Body of pancreas (tissue), 4 donors: ENCODE results near the gene NXPH3. TPM values are rescaled to one million over a fixed set of nuclear protein-coding genes. Genes with fewer than 3 reads are reported as not detected.

Source experiments
- ATAC-seq: fragments of 150-250 bp; one replicate; pipeline ENCODE4 v1.9.1; 2016
- DNase-seq, 4 donors: peaks; one replicate each; pipeline ENCODE4 v3.0.0-alpha.2; 2019
- H3K27ac ChIP-seq, 4 donors: fragments of 200-600 bp; sonication (generic); 1 replicate in 3 of 4; 2 replicates in 1 of 4; pipeline versions ENCODE4 v1.5.1 to v1.6.1; 2016 to 2019; ENCODE audit warnings: mild to moderate bottlenecking in 1 of 4, mixed read lengths in 1 of 4, moderate library complexity in 1 of 4
- H3K27me3 ChIP-seq, 2 donors: fragments of 200-600 bp; sonication (generic); one replicate each; pipeline ENCODE4 v1.6.0; 2016; ENCODE audit warnings: mild to moderate bottlenecking in 1 of 2
- H3K36me3 ChIP-seq, 2 donors: fragments of 200-600 bp; sonication (generic); replicated peaks in 1 of 2; 2 replicates each; pipeline ENCODE4 v1.5.1; 2016; ENCODE audit warnings: low read depth in 2 of 2; ENCODE audit not compliant: insufficient read depth in 1 of 2
- H3K4me1 ChIP-seq: fragments of 200-600 bp; sonication (generic); one replicate; pipeline ENCODE4 v1.6.0; 2016
- H3K4me3 ChIP-seq, 2 donors: fragments of 200-600 bp; sonication (generic); 1 replicate in 1 of 2; 2 replicates in 1 of 2; pipeline ENCODE4 v1.5.1; 2016 to 2019
- H3K9me3 ChIP-seq, 3 donors: fragments of 200-600 bp; sonication (generic); 1 replicate in 2 of 3; 2 replicates in 1 of 3; pipeline ENCODE4 v1.5.1; 2016
- CTCF ChIP-seq, 7 experiments: fragments of 450-650 bp in 4 of 7; fragments of 200-600 bp in 3 of 7; sonication (generic) in 3 of 7; IDR thresholded peaks; one replicate each; pipeline ENCODE4 v1.5.1; 2016 to 2019; ENCODE audit warnings: antibody characterized with exemption in 7 of 7
- POLR2A ChIP-seq, 3 donors: fragments of 450-650 bp; IDR thresholded peaks; one replicate each; pipeline ENCODE4 v1.6.1; 2016; ENCODE audit warnings: antibody characterized with exemption in 3 of 3, mild to moderate bottlenecking in 2 of 3
- WGBS, 2 donors: methylation state at CpG; one replicate each; pipeline ENCODE4 v1.1.5; 2017; 5-methylcytosine and 5-hydroxymethylcytosine counted together
- intact Hi-C: fragments of 100-400 bp; cut with DNase I; formaldehyde crosslinking; loops from one replicate; pipeline ENCODE4 v1.15.1; 2023
- total RNA-seq, 2 donors: library from RNA; depleted of rRNA; stranded (reverse); fragments of >200 nt; gene quantifications; one replicate each; pipeline ENCODE4 v1.1.0, GENCODE V29; 2016

The NXPH3 gene
- total RNA-seq, 2 donors from 2014 or later, result 0.78 to 0.99 TPM

DNA sequence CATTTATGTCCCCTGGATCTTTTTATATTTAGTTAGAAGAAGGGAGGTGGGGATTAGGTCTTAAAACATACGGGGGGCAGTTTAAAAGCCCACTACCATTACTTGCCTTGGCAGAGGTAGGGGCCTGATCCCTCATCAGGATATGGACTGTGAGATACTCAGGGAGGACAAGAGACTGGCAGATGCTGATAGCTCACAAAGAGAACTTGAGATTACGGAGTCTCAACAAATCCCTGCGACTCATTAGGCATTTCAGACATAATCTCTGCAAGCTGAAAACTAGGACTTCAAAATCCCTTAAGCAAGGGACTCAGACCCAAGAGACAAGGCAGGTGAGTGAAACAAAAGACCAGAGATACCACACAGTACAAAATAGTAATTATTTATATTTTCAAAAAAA, 23.2 kb downstream of the NXPH3 start:
- Histone ChIP-seq H3K4me3 (no peak overlapping the region), H3K4me1 (no peaks in the 10 kb centered on the region), H3K36me3 (peaks cover 0 to 26% of the 10 kb centered on the region in 2 donors), H3K9me3 (no peaks in the 10 kb centered on the region), H3K27ac (no peak overlapping the region), H3K27me3 (no peaks in the 10 kb centered on the region)
- no peak for ATAC-seq
- TF ChIP-seq CTCF (IDR thresholded peaks at IDR 0.05) (no peak), POLR2A (IDR thresholded peaks at IDR 0.05) (no peak)
- WGBS, 2 donors, result 95 to 97% methylated on average over 3 of the region's 3 CpGs
- intact Hi-C loops, result no loop called here
- DNase-seq, result no peak

DNA sequence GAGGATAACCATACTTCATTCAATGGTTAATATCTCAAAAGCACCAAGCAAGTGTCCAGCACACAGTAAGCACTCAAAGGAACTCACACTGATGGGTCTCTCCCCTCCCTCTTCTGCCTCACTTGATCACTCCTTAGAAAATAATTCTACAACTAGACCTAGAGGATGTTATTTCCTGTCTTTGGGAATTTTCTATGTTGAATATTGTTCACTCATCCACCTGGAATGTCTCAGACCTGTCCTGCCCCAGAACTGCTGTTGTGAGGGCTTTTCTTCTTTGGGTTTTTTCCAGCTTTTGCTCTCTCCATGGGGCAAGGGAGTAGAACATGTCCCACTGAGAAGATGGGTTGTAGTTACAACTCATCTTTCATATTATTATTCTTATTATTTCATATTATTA, 25.3 kb downstream of the NXPH3 start:
- Histone ChIP-seq H3K9me3 (no peaks in the 10 kb centered on the region), H3K4me3 (no peak overlapping the region), H3K36me3 (peaks cover 4 to 31% of the 10 kb centered on the region in 2 donors), H3K4me1 (no peaks in the 10 kb centered on the region), H3K27me3 (no peaks in the 10 kb centered on the region), H3K27ac (no peak overlapping the region)
- TF ChIP-seq CTCF (IDR thresholded peaks at IDR 0.05), result no peak
- TF ChIP-seq POLR2A (IDR thresholded peaks at IDR 0.05), result no peak
- intact Hi-C loops, result no loop called here
- ATAC-seq (no peak), DNase-seq (no peak)

DNA sequence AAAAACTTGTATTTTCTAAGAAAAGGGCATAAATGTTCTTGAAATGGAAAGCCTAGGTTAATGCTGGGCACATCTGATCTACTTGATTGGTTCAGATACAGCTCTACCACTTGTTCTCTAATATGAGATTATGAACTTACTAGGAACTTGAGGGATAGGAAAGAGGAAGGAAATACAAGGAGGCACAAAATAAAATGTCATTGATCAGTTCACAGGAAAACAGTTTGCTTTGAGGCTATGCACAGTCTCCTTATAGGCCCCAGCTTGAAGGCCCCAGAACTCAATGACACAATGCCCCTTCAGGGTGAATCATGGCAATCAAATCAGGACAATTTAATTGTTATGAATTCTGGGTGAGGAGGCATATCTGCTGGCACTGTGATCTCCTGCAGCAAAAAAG, 27.1 kb downstream of the NXPH3 start:
- intact Hi-C loops, result no loop called here
- ATAC-seq (no peak), DNase-seq (no peak)
- Histone ChIP-seq H3K27me3 (no peaks in the 10 kb centered on the region), H3K9me3 (no peaks in the 10 kb centered on the region), H3K36me3 (peaks cover 4 to 34% of the 10 kb centered on the region in 2 donors), H3K27ac (no peak overlapping the region), H3K4me3 (no peak overlapping the region), H3K4me1 (no peaks in the 10 kb centered on the region)
- TF ChIP-seq POLR2A (IDR thresholded peaks at IDR 0.05), result no peak
- no peak for TF ChIP-seq CTCF (IDR thresholded peaks at IDR 0.05)

DNA sequence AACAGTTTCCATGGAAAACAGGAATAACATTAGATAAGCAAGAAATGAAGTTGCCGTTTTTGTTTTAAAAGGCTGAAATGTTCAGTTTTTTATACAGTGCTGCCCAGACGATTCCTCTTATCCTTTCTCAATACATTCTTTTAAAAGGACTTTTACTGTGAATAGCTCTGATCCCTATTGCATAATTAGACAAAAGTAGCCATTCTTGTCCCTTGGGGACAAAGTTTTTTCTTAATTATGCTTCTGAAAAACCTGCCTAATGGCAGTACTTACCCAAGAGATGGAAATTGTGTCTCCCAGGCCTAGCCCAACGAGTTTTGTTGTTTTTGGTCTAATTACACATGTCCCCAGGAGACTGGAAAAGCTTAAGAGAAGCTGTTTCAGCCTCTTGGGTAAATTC, 27.6 kb downstream of the NXPH3 start:
- intact Hi-C loops, result no loop called here
- 61 to 63% methylated on average over 3 of the region's 3 CpGs for WGBS, 2 donors
- H3K27me3 ChIP-seq, result no peaks in the 10 kb centered on the region
- no peak overlapping the region for H3K4me3 ChIP-seq
- peaks cover 4 to 30% of the 10 kb centered on the region in 2 donors for H3K36me3 ChIP-seq
- ATAC-seq (peak; percentile 35), DNase-seq (no peak)
- H3K4me1 ChIP-seq, result no peaks in the 10 kb centered on the region
- H3K9me3 ChIP-seq, result no peaks in the 10 kb centered on the region
- H3K27ac ChIP-seq, result no peak overlapping the region
- TF ChIP-seq CTCF (IDR thresholded peaks at IDR 0.05), result no peak

- H3K4me1 ChIP-seq, result no peaks in the 10 kb centered on the region
- ATAC-seq (no peak), DNase-seq (no peak)
- H3K27ac ChIP-seq, result no peak overlapping the region
- intact Hi-C loops, result no loop called here
- TF ChIP-seq POLR2A (IDR thresholded peaks at IDR 0.05), result no peak
- TF ChIP-seq CTCF (IDR thresholded peaks at IDR 0.05), result no peak
- H3K9me3 ChIP-seq, result no peaks in the 10 kb centered on the region
- no peaks in the 10 kb centered on the region for H3K27me3 ChIP-seq
- no peak overlapping the region for H3K4me3 ChIP-seq
- 61 to 71% methylated on average over 2 of the region's 2 CpGs for WGBS, 2 donors
- H3K36me3 ChIP-seq, result peaks cover 4 to 28% of the 10 kb centered on the region in 2 donors
Measured at GRCh38 chr17:49603720-49604119, 28.0 kb downstream of the NXPH3 start.
